Measurements from ENCODE around the gene MATR3.
"Not testable (repeated sequence)": the region's sequence is repeated elsewhere in the genome, so short reads cannot be mapped to it uniquely, and the experiment has no call there.

MATR3 gene

DNA sequence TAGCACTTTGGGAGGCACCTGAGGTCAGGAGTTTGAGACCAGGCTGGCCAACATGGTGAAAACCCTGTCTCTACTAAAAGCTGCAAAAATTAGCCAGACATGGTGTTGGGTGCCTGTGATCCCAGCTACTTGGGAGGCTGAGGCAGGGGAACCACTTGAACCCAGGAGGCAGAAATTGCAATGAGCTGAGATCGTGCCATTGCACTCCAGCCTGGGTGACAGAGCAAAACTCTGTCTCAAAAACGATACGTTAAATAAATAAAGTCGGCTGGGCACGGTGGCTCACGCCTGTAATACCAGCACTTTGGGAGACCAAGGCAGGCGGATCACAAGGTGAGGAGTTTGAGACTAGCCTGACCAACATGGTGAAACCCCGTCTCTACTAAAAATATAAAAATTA is 62.4 kb downstream of the MATR3 start:
- not testable (repeated sequence) for DNase-seq

DNA sequence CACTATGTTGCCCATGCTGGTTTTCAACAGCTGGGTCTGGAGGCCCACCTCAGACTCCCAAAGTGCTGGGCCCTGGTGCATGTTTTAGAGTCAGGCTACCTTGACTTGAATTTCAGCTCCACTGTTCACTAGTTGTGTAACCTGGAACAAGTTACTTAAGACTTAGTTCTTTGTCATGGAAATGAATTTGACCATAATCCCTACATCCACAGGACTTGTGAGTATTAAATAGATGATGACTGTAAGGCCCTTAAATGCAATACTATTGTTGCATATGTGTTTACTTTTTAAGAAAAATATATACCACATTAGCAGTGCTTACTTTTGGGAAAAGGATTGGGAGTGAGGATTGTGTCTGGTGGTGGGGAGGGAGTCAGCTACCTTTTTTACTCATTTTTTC is 64.5 kb downstream of the MATR3 start:
- no peak for DNase-seq

DNA sequence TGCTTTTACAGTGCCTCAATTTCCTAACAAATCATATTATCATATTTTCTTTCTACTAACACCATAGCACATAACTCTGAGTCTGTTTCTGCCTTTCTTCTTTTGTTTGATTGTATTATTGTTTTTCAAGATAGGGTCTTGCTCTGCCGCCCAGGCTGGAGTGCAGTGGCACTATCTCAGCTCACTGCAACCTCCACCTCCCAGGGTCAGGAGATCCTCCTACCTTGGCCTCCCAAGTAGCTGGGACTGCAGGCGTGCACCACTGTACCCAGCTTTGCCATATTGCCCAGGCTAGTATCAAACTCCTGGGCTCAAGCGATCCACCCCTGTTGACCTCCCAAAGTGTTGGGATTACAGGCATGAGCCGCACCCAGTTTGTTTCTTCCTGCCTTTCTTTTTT is 66.8 kb downstream of the MATR3 start:
- no peak for DNase-seq

DNA sequence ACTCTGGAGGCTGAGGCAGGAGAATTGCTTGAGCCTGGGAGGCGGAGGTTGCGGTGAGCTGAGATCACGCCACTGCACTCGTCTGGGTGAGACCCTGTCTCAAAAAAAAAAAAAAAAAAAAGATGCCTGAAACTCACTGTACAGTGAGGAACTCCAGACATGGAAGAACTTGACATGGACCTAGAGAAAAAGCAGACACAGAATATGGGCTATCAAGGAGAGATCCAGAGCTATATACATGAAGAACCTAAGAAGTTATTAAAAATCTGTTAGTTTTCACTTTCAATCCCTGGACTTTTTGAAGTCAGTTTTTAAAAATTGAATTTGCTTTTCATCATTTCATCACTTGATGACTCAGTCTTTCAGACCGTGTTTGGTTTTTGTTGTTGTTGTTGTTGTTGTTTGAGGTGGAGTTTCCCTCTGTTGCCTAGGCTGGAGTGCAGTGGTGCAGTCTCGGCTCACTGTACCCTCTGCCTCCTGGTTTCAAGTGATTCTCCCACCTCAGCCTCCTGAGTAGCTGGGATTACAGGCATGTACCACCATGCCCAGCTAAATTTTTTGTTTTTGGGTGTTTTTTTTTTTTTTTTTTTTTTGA is 68.4 kb downstream of the MATR3 start:
- no peak for DNase-seq

DNA sequence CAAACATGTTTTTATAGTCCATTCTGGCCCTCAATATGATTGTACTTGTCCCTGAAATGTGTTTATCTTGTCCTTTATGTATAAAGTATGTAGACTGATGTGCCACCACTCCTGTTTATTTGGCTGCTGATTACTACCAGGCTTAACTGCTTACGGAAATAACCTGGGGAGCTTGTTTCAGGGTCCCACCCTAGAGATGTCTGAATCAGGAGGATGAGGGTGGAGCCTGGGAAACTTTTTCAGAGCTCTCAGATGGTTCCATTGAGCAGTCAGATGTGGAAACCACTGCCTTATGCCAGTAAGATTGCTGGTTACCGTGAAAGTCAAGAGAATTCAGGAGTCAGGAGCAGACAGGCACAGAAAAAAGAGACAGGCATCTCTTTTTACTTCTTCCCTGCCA is 70.4 kb downstream of the MATR3 start:
- DNase-seq, result no peak

DNA sequence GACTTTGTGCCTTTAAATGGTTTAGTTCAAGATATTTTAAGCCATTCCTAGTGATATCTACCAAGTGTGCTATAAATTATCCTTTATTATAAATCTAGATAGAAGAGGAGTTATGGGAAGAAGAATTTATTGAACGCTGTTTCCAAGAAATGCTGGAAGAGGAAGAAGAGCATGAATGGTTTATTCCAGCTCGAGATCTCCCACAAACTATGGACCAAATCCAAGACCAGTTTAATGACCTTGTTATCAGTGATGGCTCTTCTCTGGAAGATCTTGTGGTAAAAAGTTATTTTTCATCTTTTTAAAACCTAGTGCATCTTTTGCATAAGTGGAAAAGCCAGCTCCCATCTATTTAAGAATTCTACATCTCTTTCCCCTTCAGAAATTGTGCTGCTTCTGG is 70.9 kb downstream of the MATR3 start:
- no peak for DNase-seq

GRCh38 chr5:139368613-139369012 is 75.1 kb downstream of the MATR3 start:
- DNase-seq, result peak in 1 of 3 experiments; percentile 5

- no peak for DNase-seq
Observed at GRCh38 chr5:139369181-139369580, 75.6 kb downstream of the MATR3 start.

GRCh38 chr5:139371482-139372435 is 78.2 kb downstream of the MATR3 start:
- DNase-seq, result no peak

DNA sequence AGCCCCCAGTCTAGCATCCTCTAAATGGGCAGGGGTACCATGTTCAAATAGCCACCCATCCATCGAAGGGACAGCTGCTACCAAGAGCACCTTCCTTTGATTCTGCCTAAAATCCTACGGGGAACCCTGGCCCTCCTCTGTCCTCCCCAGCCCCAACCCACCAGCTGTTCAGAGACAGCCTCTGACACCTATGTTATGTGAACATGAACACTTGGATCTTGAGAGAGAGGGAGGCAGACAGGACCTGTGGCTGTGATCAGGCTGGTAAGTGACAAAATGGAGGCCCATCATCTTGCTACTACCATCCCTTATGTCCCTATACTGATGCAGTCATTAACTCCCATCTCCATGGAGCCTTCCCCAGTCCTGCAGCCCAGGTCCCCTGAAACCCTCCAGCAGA is 81.4 kb downstream of the MATR3 start:
- DNase-seq, result no peak

DNA sequence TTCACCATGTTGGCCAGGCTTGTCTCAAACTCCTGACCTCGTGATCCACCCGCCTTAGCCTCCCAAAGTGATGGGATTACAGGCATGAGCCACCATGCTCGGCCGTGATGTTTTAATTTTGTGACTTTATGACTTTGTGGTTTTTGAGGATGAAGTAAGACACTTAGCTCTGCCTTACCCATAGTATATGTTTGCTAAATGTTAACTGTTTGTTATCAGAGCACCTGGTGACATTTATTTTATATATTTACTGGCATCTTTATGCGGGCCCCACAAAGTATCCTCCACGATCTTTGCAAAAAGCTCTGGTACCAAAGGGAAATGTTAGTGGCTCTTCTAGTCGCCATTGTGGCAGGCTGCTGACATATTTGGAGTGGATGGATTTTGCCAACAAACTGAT is 82.8 kb downstream of the MATR3 start:
- no peak for DNase-seq

- no peak for DNase-seq
Observed at GRCh38 chr5:139377226-139377625, 83.7 kb downstream of the MATR3 start.

GRCh38 chr5:139378101-139378825 is 84.7 kb downstream of the MATR3 start:
- no peak for DNase-seq

DNA sequence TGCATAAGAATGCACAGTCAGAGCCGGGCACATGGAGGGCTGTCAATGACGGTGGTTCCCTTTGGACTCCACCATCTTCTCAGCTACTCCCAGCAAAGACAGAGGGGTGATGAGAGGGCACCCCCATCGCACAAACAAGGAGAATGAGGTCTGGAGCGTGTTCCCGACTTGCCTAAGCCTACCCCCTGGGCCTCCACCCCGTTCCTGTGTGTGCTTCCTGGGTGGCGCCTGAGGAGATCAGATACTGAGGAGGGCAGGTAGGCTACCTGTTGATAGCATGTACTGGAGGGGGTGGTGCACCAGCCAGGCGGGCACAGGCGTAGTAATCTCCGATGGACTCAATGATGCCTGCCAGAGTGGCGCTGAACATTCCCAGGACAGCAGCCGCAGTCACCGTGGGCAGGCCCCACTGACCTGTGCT is 85.4 kb downstream of the MATR3 start:
- no peak for DNase-seq

- no peak for DNase-seq
Observed at GRCh38 chr5:139379626-139380449, 86.3 kb downstream of the MATR3 start.

Measured in NCI-H1417 (cell line).